H1 (cell line): ENCODE results near the gene PRSS48. TPM values are rescaled to one million over a fixed set of nuclear protein-coding genes. Genes with fewer than 3 reads are reported as not detected.

Experiments
- BACH1 ChIP-seq: IDR thresholded peaks from 2 replicates; pipeline ENCODE4 v1.6.1; 2012; ENCODE audit warnings: low read length, improper control_type of control experiment
- CTBP2 ChIP-seq: IDR thresholded peaks from 2 replicates; pipeline ENCODE4 v1.7.0; 2011; ENCODE audit warnings: borderline replicate concordance, mild to moderate bottlenecking, moderate library complexity, mixed read lengths, low read length; ENCODE audit not compliant: insufficient read depth, insufficient read length
- EZH2 ChIP-seq: fragments of 200-600 bp; sonication (generic); IDR thresholded peaks from 2 replicates; pipeline ENCODE4 v1.7.1; 2012; ENCODE audit warnings: low read depth, mild to moderate bottlenecking, moderate library complexity, low read length, inconsistent platforms; ENCODE audit not compliant: severe bottlenecking
- POLR2A ChIP-seq, 2 experiments: IDR thresholded peaks; 1 replicate in 1 of 2; 2 replicates in 1 of 2; pipeline ENCODE4 v1.6.1; 2011; ENCODE audit warnings: low read depth in 2 of 2, low read length in 2 of 2, mild to moderate bottlenecking in 2 of 2; ENCODE audit errors: control extremely low read depth in 1 of 2
- TAF1 ChIP-seq: IDR thresholded peaks from 2 replicates; pipeline ENCODE4 v1.6.1; 2011; ENCODE audit warnings: mild to moderate bottlenecking, low read depth, low read length
- YY1 ChIP-seq: IDR thresholded peaks from 2 replicates; pipeline ENCODE4 v1.6.1; 2011; ENCODE audit warnings: low read depth, mild to moderate bottlenecking, low read length
- polyA plus RNA-seq, 7 experiments: library from polyadenylated mRNA; depleted of rRNA in 3 of 7; stranded (reverse) in 5 of 7; unstranded in 2 of 7; fragments of >200 nt in 5 of 7; fragments of 200-250 nt in 2 of 7; gene quantifications; 1 replicate in 5 of 7; 2 replicates in 1 of 7; 4 replicates in 1 of 7; pipeline versions ENCODE4 v1.2.1 to v1.2.3, GENCODE V29; 2011 to 2013; ENCODE audit warnings: missing spikeins in 2 of 7, mixed read lengths in 2 of 7
- total RNA-seq: library from RNA; stranded (reverse); fragmentation: NEBNext Ultra II Directional; extraction: Animal tissue kit (Norgen Biotek cat#: 25700); gene quantifications from 2 replicates; pipeline ENCODE4 v1.2.1, GENCODE V29; 2021

Gene PRSS48
- total and polyA plus RNA-seq, 2 of the 8 experiments (the other 6 are each of a cell fraction or from before 2014, with no cell fraction given), result not detected

DNA sequence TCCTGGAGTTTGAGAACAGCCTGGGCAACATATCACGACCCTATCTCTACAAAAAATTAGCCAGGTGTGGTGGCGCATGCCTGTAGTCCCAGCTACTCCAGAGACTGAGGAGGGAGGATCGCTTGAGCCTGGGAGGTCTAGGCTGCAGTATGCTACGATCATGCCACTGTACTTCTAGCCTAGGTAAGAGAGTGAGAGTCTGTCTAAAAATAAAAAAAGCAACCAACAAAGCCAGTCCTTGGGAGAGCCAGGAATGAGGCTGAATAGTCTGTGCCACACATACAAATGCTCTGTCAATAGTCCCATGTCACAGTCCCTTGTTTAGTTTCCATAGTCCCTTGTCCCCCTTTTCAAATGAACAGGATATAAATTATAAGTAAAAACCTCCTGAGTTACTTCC is 19.3 kb upstream of the PRSS48 start (continued):
- TF ChIP-seq CTBP2 (no peak), POLR2A (IDR thresholded peaks at IDR 0.05; ENCODE audit: control extremely low read depth in 1 of 2, low read depth in 2 of 2, low read length in 2 of 2) (no peak), BACH1 (no peak), TAF1 (no peak), EZH2 (no peak), YY1 (no peak)
